Kidney glomerular epithelial cell (primary cell): ENCODE measurements around the gene HEATR3.
"Not testable (repeated sequence)": the region's sequence is repeated elsewhere in the genome, so short reads cannot be mapped to it uniquely, and the experiment has no call there.

ENCODE experiments used
- DNase-seq: peaks from one replicate; lab custom pipeline; 2025; lab: John Stamatoyannopoulos, UW

Gene HEATR3

GRCh38 chr16:50099957-50100648 is 34.3 kb downstream of the HEATR3 start:
- DNase-seq = no peak

GRCh38 chr16:50102051-50102746 is 36.4 kb downstream of the HEATR3 start:
- no peak for DNase-seq

GRCh38 chr16:50103764-50104163 is 38.0 kb downstream of the HEATR3 start:
- DNase-seq = peak; percentile 35

- DNase-seq = peak; percentile 22
Measured at GRCh38 chr16:50114357-50115129, 48.8 kb downstream of the HEATR3 start.

GRCh38 chr16:50120711-50121110 is 54.9 kb downstream of the HEATR3 start:
- DNase-seq = no peak

GRCh38 chr16:50121278-50121677 is 55.5 kb downstream of the HEATR3 start:
- DNase-seq = no peak

- DNase-seq = no peak
Measured at GRCh38 chr16:50121721-50122445, 56.1 kb downstream of the HEATR3 start.

- DNase-seq = no peak
Measured at GRCh38 chr16:50123417-50123816, 57.6 kb downstream of the HEATR3 start.

- no peak for DNase-seq
Measured at GRCh38 chr16:50124769-50125168, 59.0 kb downstream of the HEATR3 start.

- DNase-seq = no peak
Measured at GRCh38 chr16:50126183-50126582, 60.4 kb downstream of the HEATR3 start.

GRCh38 chr16:50132571-50132970 is 66.8 kb downstream of the HEATR3 start:
- DNase-seq = not testable (repeated sequence)

GRCh38 chr16:50133214-50133613 is 67.4 kb downstream of the HEATR3 start:
- no peak for DNase-seq

GRCh38 chr16:50136399-50136798 is 70.6 kb downstream of the HEATR3 start:
- DNase-seq = no peak

- DNase-seq = no peak
Measured at GRCh38 chr16:50137268-50137667, 71.5 kb downstream of the HEATR3 start.

GRCh38 chr16:50139580-50139979 is 73.8 kb downstream of the HEATR3 start:
- DNase-seq = no peak

GRCh38 chr16:50144211-50144610 is 78.4 kb downstream of the HEATR3 start:
- no peak for DNase-seq

- DNase-seq = peak; percentile 67
Measured at GRCh38 chr16:50146479-50147435, 81.0 kb downstream of the HEATR3 start.

GRCh38 chr16:50151322-50151721 is 85.6 kb downstream of the HEATR3 start:
- DNase-seq = no peak

- no peak for DNase-seq
Measured at GRCh38 chr16:50151756-50152155, 86.0 kb downstream of the HEATR3 start.

- DNase-seq = no peak
Measured at GRCh38 chr16:50152351-50152806, 86.6 kb downstream of the HEATR3 start.
